Heart left ventricle (tissue), 16 donors: Measurements from ENCODE around the gene MYO5B. TPM values are rescaled to one million over a fixed set of nuclear protein-coding genes. Genes with fewer than 3 reads are reported as not detected.
"Not testable (repeated sequence)": the region's sequence is repeated elsewhere in the genome, so short reads cannot be mapped to it uniquely, and the experiment has no call there.

Experiments
- ATAC-seq, 4 donors: fragments of 200-7000 bp; cut with Tn5 transposase; one replicate each; pipeline ENCODE4 v1.9.1; 2020 to 2022; ENCODE audit warnings: moderate library complexity in 4 of 4, mild to moderate bottlenecking in 3 of 4, moderate number of reproducible peaks in 1 of 4
- DNase-seq, 5 donors: peaks; one replicate each; pipeline ENCODE4 v3.0.0-alpha.2; 2020
- H3K27ac ChIP-seq, 12 donors: fragments of 200-600 bp; sonication (generic) in 4 of 12; one replicate each; pipeline versions ENCODE4 v1.5.0 to v1.8.0; 2016 to 2022; ENCODE audit warnings: mild to moderate bottlenecking in 2 of 12
- H3K27me3 ChIP-seq, 9 donors: fragments of 200-600 bp; sonication (generic) in 2 of 9; one replicate each; pipeline versions ENCODE4 v1.5.1 to v1.8.0; 2016 to 2022; ENCODE audit warnings: mild to moderate bottlenecking in 3 of 9
- H3K36me3 ChIP-seq, 9 donors: fragments of 200-600 bp; sonication (generic) in 2 of 9; one replicate each; pipeline versions ENCODE4 v1.5.0 to v1.8.0; 2018 to 2022; ENCODE audit warnings: mild to moderate bottlenecking in 2 of 9
- H3K4me1 ChIP-seq, 12 donors: fragments of 200-600 bp; sonication (generic) in 4 of 12; one replicate each; pipeline versions ENCODE4 v1.5.0 to v1.8.0; 2016 to 2022; ENCODE audit warnings: mild to moderate bottlenecking in 3 of 12
- H3K4me3 ChIP-seq, 12 donors: fragments of 200-600 bp; sonication (generic) in 4 of 12; one replicate each; pipeline versions ENCODE4 v1.5.0 to v1.8.0; 2017 to 2022; ENCODE audit warnings: mild to moderate bottlenecking in 9 of 12, moderate library complexity in 4 of 12
- H3K9me3 ChIP-seq, 12 donors: fragments of 200-600 bp; sonication (generic) in 4 of 12; one replicate each; pipeline versions ENCODE4 v1.5.0 to v1.8.0; 2016 to 2022; ENCODE audit warnings: mild to moderate bottlenecking in 1 of 12
- POLR2A ChIP-seq, 2 donors: fragments of 450-650 bp; IDR thresholded peaks; one replicate each; pipeline ENCODE4 v1.6.1; 2017; ENCODE audit warnings: antibody characterized with exemption in 2 of 2, mild to moderate bottlenecking in 2 of 2, moderate library complexity in 2 of 2
- WGBS, 4 donors: extraction: QIAGEN DNeasy Blood & Tissue Kit in 2 of 4; methylation state at CpG; one replicate each; pipeline versions ENCODE4 v1.1.5 to v1.1.7; 2013 to 2018; 5-methylcytosine and 5-hydroxymethylcytosine counted together
- intact Hi-C, 10 donors: fragments of 100-400 bp; cut with DNase I; formaldehyde crosslinking; loops; one replicate each; pipeline versions ENCODE4 v1.11.1 to v1.14.2; 2022
- polyA plus RNA-seq, 2 donors: library from polyadenylated mRNA; stranded (reverse); fragments of 200-250 nt; gene quantifications; one replicate each; pipeline ENCODE4 v1.2.3, GENCODE V29; 2013
- total RNA-seq, 9 donors: library from RNA; depleted of rRNA in 2 of 9; stranded (reverse); fragments of >200 nt in 2 of 9; fragmentation: NEBNext Ultra II Directional in 3 of 9; extraction: Animal tissue kit (Norgen Biotek cat#: 25700) in 3 of 9; gene quantifications; one replicate each; pipeline versions ENCODE4 v1.1.0 to v1.2.4, GENCODE V29; 2016 to 2023
- TF ChIP-seq, protein P1 (sequence below), 12 donors: fragments of 200-600 bp; sonication (generic) in 4 of 12; IDR thresholded peaks; one replicate each; pipeline versions ENCODE4 v1.5.0 to v1.8.0; 2018 to 2022; ENCODE audit warnings: antibody characterized with exemption in 12 of 12, mild to moderate bottlenecking in 5 of 12
- donor health status: ischemic (EF 13 %, LVEDD 7.1; RV severe dilation, severe dysfunction).
- donor health status: healthy with polysubstance abuse.
- donor health status: DM: no; HTN: yes; CAD: no.
- donor health status: DM: no; HTN: no; CAD: no.
- donor health status: ischemic (EF 25% LVEDD 6.9; RV normal size, moderate dysfunction).
- donor health status: ischemic (EF 25% LVEDD 5.7; RV mildly dilated, moderate dysfunction).
- donor health status: healthy.
- donor health status: DM: yes; HTN: yes; CAD: no.
- donor health status: ischemic (EF 35%, LVEDD 5.7; RV mildly dilated, moderate dysfunction).
- donor health status: nonischemic (EF 11% LVEDD 7.7; RV severe dilation, severe dysfunction).
- donor health status: DM: yes; HTN: yes; CAD: no.
- donor health status: PGD.
- donor health status: ischemic (EF 29% LVEDD 5.4; RV normal size, mild dysfunction).
- donor health status: nonischemic (EF 23%, LVEDD 6.1; RV moderate dilation, normal function).

Gene MYO5B
- total and polyA plus RNA-seq, 11 donors = 0.51 to 5.9 (median 1.4) TPM

DNA sequence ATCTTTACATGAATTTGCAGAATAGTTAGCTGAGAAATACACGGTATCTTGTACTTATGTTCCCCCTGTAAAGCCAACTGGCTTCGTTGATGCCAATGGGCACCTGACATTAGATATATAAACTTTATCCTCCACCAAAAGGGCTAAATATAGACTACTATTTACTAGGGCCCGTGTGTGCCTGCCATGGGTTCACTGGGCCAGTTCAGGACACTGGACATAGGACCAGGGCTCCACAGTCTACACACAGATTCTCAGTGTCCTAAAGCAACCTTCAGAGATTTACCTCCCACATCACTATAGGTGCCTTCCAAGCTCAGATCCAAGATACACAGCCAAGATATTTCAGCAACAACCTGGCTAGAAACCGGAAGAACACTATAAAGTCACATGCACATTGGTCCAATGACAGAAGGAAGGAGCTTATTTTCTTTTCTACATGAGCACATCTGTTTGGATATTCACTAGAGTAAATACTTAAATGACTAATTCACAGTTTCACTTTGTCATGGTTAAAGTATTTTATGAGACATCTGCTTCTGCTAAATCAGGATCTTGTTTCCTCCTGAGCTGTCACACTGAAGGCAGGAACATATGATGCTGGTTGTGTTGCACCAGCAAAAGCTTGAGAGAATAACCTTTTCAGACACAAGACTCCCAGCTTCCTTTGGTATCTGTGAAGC, 95.1 kb downstream of the MYO5B start:
- H3K4me1 ChIP-seq = peaks cover 0 to 3% (median 0%) of the 10 kb centered on the region in 12 donors
- no peak overlapping the region for H3K4me3 ChIP-seq
- no peak overlapping the region for H3K27ac ChIP-seq
- no peak for TF ChIP-seq POLR2A (IDR thresholded peaks at IDR 0.05)
- TF ChIP-seq, protein P1, sequence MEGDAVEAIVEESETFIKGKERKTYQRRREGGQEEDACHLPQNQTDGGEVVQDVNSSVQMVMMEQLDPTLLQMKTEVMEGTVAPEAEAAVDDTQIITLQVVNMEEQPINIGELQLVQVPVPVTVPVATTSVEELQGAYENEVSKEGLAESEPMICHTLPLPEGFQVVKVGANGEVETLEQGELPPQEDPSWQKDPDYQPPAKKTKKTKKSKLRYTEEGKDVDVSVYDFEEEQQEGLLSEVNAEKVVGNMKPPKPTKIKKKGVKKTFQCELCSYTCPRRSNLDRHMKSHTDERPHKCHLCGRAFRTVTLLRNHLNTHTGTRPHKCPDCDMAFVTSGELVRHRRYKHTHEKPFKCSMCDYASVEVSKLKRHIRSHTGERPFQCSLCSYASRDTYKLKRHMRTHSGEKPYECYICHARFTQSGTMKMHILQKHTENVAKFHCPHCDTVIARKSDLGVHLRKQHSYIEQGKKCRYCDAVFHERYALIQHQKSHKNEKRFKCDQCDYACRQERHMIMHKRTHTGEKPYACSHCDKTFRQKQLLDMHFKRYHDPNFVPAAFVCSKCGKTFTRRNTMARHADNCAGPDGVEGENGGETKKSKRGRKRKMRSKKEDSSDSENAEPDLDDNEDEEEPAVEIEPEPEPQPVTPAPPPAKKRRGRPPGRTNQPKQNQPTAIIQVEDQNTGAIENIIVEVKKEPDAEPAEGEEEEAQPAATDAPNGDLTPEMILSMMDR (IDR thresholded peaks at IDR 0.05) = no peak
- H3K36me3 ChIP-seq = no peaks in the 10 kb centered on the region
- ATAC-seq (peak in 3 of 4 donors; percentile 18 to 56 (median 47)), DNase-seq (no peak)
- H3K27me3 ChIP-seq = peaks cover 0 to 3% (median 0%) of the 10 kb centered on the region in 9 donors
- H3K9me3 ChIP-seq = no peaks in the 10 kb centered on the region
- intact Hi-C loops = no loop called here
- 51 to 61% (median 57%) methylated on average over 4 of the region's 4 CpGs for WGBS, 4 donors

DNA sequence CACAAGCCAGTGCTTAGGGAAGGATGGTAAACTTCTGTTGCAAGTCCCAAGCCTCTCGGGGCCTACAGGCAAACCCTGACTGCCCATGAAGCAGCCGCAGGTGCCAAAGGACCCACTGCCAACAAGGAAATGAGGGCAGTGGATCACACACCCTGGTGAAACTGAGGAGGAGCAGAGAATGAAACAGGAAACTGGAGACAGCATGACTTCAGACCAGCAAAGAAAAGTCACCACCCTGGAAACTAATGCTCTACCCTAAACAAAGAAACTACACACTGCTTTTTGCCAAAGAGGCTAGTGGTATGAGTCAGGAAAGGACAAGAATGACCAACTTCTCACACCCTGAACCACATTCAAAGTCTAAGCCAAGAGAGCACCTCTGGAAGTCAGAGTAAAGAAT, 97.2 kb downstream of the MYO5B start:
- peaks cover 0 to 3% (median 0%) of the 10 kb centered on the region in 12 donors for H3K4me1 ChIP-seq
- H3K27me3 ChIP-seq = no peaks in the 10 kb centered on the region
- DNase-seq (no peak), ATAC-seq (peak in 1 of 4 donors; percentile 22)
- no peaks in the 10 kb centered on the region for H3K36me3 ChIP-seq
- no peak for TF ChIP-seq POLR2A (IDR thresholded peaks at IDR 0.05)
- TF ChIP-seq, protein P1 (IDR thresholded peaks at IDR 0.05) = no peak
- WGBS, 4 donors = 45 to 79% (median 70%) methylated on average over 2 of the region's 2 CpGs
- H3K27ac ChIP-seq = no peak overlapping the region
- H3K4me3 ChIP-seq = no peak overlapping the region
- no peaks in the 10 kb centered on the region for H3K9me3 ChIP-seq
- intact Hi-C loops = no loop called here

DNA sequence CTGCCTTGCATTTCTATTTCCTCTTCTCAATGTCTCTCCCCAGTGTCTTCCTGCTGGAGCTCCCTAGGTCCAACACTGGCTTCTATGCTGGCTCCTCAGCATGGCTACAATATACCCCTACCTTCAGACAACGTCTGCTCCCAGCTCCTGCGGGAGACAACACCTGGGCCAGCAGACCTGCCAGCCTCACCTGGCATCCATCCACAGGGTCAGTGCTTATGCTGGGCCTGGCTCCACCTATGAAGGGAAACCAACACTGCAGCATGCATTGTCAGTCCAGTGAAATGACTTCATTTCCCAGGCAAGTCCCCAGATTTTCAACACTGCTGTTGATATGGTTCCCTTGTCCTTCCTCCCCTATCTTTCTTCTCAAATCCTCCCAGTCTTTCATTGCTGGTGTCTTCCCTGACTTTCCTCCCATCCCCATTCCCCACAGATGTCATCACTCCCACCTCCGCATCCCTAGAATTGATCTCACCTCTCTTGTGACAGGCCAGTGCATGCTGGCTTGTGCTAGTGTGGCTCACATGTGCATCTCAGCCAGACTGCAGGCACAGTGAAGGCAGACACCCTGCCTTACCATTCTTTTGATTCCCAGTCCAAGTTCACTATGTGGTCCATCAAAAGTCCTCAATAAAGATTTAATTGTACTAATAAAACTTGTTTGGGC, 98.0 kb downstream of the MYO5B start:
- 72 to 87% (median 81%) methylated on average over 3 of the region's 3 CpGs for WGBS, 4 donors
- TF ChIP-seq POLR2A (IDR thresholded peaks at IDR 0.05) = no peak
- TF ChIP-seq, protein P1 (IDR thresholded peaks at IDR 0.05) = no peak
- DNase-seq (no peak), ATAC-seq (no peak)
- Histone ChIP-seq H3K9me3 (no peaks in the 10 kb centered on the region), H3K4me1 (peaks cover 0 to 7% (median 0%) of the 10 kb centered on the region in 12 donors), H3K36me3 (no peaks in the 10 kb centered on the region), H3K27me3 (no peaks in the 10 kb centered on the region), H3K27ac (no peak overlapping the region), H3K4me3 (no peak overlapping the region)
- intact Hi-C loops = no loop called here

DNA sequence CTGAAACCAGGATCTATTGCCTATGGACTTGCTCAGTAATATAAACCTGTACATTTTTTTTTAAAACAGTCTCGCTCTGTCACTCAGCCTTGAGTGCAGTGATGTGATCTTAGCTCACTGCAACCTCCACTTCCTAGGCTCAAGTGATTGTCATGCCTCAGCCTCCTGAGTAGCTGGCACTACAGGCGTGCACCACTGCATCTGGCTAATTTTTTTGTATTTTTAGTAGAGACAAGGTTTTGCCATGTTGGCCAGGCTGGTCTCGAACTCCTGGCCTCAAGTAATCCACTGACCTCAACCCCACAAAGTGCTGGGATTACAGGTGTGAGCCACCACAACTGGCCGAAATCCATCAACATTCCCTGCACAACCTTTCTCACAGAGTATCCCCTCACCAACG, 100.2 kb downstream of the MYO5B start:
- H3K27ac ChIP-seq, intact Hi-C loops: not testable (repeated sequence)

More for the DNA sequence above, 100.2 kb downstream of the MYO5B start:
- peaks cover 0 to 15% (median 0%) of the 10 kb centered on the region in 12 donors for H3K4me1 ChIP-seq
- not testable (repeated sequence) for H3K9me3 ChIP-seq, DNase-seq, H3K4me3 ChIP-seq, ATAC-seq, H3K36me3 ChIP-seq, H3K27me3 ChIP-seq
- 80 to 87% (median 85%) methylated on average over 5 of the region's 5 CpGs for WGBS, 4 donors
